ENCODE results near the gene TUBD1.
A peak's percentile ranks its signal among the peaks of the same experiment; 100 is the strongest.

Gene TUBD1

GRCh38 chr17:59903455-59903854 lies 10.7 kb upstream of the TUBD1 start:
- DNase-seq (ENCODE audit: extremely low read depth, low read depth) = no peak
- no peak for TF ChIP-seq CTCF (IDR thresholded peaks at IDR 0.05; ENCODE audit: low read depth, low read length)

- DNase-seq (ENCODE audit: extremely low read depth, low read depth) = no peak
- TF ChIP-seq CTCF (IDR thresholded peaks at IDR 0.05; ENCODE audit: low read depth, low read length) = no peak
Measured at GRCh38 chr17:59901604-59902003, 8.9 kb upstream of the TUBD1 start.

- peak; percentile 42 for TF ChIP-seq CTCF (IDR thresholded peaks at IDR 0.05; ENCODE audit: low read depth, low read length)
- DNase-seq (ENCODE audit: extremely low read depth, low read depth) = no peak
Measured at GRCh38 chr17:59899099-59899498, 6.4 kb upstream of the TUBD1 start.

- TF ChIP-seq CTCF (IDR thresholded peaks at IDR 0.05; ENCODE audit: low read depth, low read length) = no peak
- DNase-seq (ENCODE audit: extremely low read depth, low read depth) = no peak
Measured at GRCh38 chr17:59897090-59897489, 4.3 kb upstream of the TUBD1 start.

- no peak for DNase-seq (ENCODE audit: extremely low read depth, low read depth)
- no peak; the same call in 1 of the 2 replicates for TF ChIP-seq CTCF (IDR thresholded peaks at IDR 0.05; ENCODE audit: low read depth, low read length)
Measured at GRCh38 chr17:59893676-59894100, 945 bp upstream of the TUBD1 start.

- no peak; the same call in 1 of the 2 replicates for TF ChIP-seq CTCF (IDR thresholded peaks at IDR 0.05; ENCODE audit: low read depth, low read length)
- peak; percentile 99 for DNase-seq (ENCODE audit: extremely low read depth, low read depth)
Measured at GRCh38 chr17:59892251-59892923, 356 bp downstream of the TUBD1 start.

GRCh38 chr17:59890720-59891119 lies 2.0 kb downstream of the TUBD1 start:
- no peak for DNase-seq (ENCODE audit: extremely low read depth, low read depth)
- no peak for TF ChIP-seq CTCF (IDR thresholded peaks at IDR 0.05; ENCODE audit: low read depth, low read length)

All from AG09319 (cell line).